ENCODE data around the gene MTHFD1.

DNA sequence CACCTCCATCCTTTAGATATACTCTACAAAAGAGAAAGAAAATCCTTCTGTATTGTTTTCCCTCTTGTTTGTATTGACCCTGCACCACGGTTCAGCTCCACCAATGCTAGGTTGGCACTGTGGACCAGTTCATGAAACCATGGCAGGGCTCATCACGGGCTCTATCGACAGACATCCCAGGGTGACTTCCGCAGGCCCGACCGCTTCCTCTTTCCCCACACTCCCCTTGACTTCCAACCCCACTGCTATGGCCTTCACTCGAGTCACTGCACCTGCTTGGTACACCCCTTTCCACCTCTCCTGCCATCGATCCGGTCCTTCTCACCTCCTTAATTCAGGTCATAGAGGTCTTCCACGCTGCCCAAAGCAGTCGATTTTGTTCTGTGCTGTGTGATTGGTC lies 56.0 kb downstream of the MTHFD1 start:
- TF ChIP-seq, protein P1, sequence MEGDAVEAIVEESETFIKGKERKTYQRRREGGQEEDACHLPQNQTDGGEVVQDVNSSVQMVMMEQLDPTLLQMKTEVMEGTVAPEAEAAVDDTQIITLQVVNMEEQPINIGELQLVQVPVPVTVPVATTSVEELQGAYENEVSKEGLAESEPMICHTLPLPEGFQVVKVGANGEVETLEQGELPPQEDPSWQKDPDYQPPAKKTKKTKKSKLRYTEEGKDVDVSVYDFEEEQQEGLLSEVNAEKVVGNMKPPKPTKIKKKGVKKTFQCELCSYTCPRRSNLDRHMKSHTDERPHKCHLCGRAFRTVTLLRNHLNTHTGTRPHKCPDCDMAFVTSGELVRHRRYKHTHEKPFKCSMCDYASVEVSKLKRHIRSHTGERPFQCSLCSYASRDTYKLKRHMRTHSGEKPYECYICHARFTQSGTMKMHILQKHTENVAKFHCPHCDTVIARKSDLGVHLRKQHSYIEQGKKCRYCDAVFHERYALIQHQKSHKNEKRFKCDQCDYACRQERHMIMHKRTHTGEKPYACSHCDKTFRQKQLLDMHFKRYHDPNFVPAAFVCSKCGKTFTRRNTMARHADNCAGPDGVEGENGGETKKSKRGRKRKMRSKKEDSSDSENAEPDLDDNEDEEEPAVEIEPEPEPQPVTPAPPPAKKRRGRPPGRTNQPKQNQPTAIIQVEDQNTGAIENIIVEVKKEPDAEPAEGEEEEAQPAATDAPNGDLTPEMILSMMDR (IDR thresholded peaks at IDR 0.05), result no peak
- TF ChIP-seq POLR2A (IDR thresholded peaks at IDR 0.05), result no peak
